Natural killer cell (primary cell): Measurements from ENCODE around the gene CCRL2. TPM values are rescaled to one million over a fixed set of nuclear protein-coding genes. Genes with fewer than 3 reads are reported as not detected.

Experiments
- ATAC-seq, 3 donors: fragments of 150-1000 bp in 2 of 3; fragments of 200-7000 bp in 1 of 3; cut with Tn5 transposase; 1 replicate in 1 of 3; 2 replicates in 2 of 3; pipeline ENCODE4 v1.10.0; 2021; ENCODE audit warnings: mild to moderate bottlenecking in 2 of 3, moderate library complexity in 2 of 3
- DNase-seq, 2 donors: peaks; one replicate each; pipeline versions ENCODE4 v3.0.0 to v3.0.0-alpha.2; 2013 to 2021; ENCODE audit warnings: mixed read lengths in 1 of 2
- H3K27ac ChIP-seq: one replicate; pipeline ENCODE4 v1.5.1; 2013; ENCODE audit warnings: mild to moderate bottlenecking, low read length
- H3K27me3 ChIP-seq: one replicate; pipeline ENCODE4 v1.6.1; 2013; ENCODE audit warnings: low read length; ENCODE audit not compliant: control insufficient read depth, insufficient read depth
- H3K36me3 ChIP-seq: one replicate; pipeline ENCODE4 v1.6.1; 2013; ENCODE audit warnings: low read length; ENCODE audit not compliant: control insufficient read depth, insufficient read depth
- H3K4me1 ChIP-seq: one replicate; pipeline ENCODE4 v1.6.1; 2013; ENCODE audit warnings: low read length; ENCODE audit not compliant: control insufficient read depth, insufficient read depth
- H3K4me3 ChIP-seq: one replicate; pipeline ENCODE4 v1.5.1; 2013; ENCODE audit warnings: low read length
- H3K9me3 ChIP-seq: one replicate; pipeline ENCODE4 v1.6.1; 2013; ENCODE audit warnings: low read length; ENCODE audit not compliant: control insufficient read depth, insufficient read depth
- H3K27ac Mint-ChIP-seq, 2 donors: one replicate each; pipeline ENCODE4 v1.8.0; 2022; ENCODE audit warnings: mild to moderate bottlenecking in 2 of 2, mixed read lengths in 2 of 2, moderate library complexity in 1 of 2
- H3K27me3 Mint-ChIP-seq, 2 donors: one replicate each; pipeline ENCODE4 v1.8.0; 2022; ENCODE audit warnings: low read depth in 2 of 2, mixed read lengths in 2 of 2
- H3K36me3 Mint-ChIP-seq: one replicate; pipeline ENCODE4 v1.8.0; 2022; ENCODE audit warnings: mixed read lengths
- H3K4me1 Mint-ChIP-seq, 2 donors: one replicate each; pipeline ENCODE4 v1.8.0; 2022; ENCODE audit warnings: mixed read lengths in 2 of 2
- H3K4me3 Mint-ChIP-seq: one replicate; pipeline ENCODE4 v1.8.0; 2022; ENCODE audit warnings: mild to moderate bottlenecking, moderate library complexity, mixed read lengths
- H3K9me3 Mint-ChIP-seq, 2 donors: one replicate each; pipeline ENCODE4 v1.8.0; 2022; ENCODE audit warnings: mixed read lengths in 2 of 2
- WGBS: methylation state at CpG from one replicate; pipeline ENCODE4 v1.1.7; 2013; ENCODE audit warnings: missing lambda C conversion rate; ENCODE audit not compliant: insufficient coverage; 5-methylcytosine and 5-hydroxymethylcytosine counted together
- intact Hi-C: fragments of 100-400 bp; cut with micrococcal nuclease; formaldehyde crosslinking; loops from one replicate; pipeline ENCODE4 v1.14.2; 2022
- total RNA-seq, 4 donors: library from RNA; stranded (reverse); fragments of 120-200 nt in 1 of 4; gene quantifications; one replicate each; pipeline versions ENCODE4 v1.2.3 to v1.2.4, GENCODE V29; 2013 to 2022
- TF ChIP-seq, protein P1 (sequence below): fragments of 200-600 bp; IDR thresholded peaks from one replicate; pipeline ENCODE4 v1.8.0; 2022; ENCODE audit warnings: antibody characterized with exemption

The CCRL2 gene
- total RNA-seq, 3 donors from 2014 or later (not counting 1 experiment from before 2014, with no cell fraction given), result 3.0 to 4.6 (median 3.8) TPM

- H3K27me3 Mint-ChIP-seq, result no peaks in the 10 kb centered on the region
- peak overlapping the region in 1 of 2 donors; percentile 23 for H3K27ac Mint-ChIP-seq
- H3K4me1 ChIP-seq, result peaks cover 49% of the 10 kb centered on the region
- WGBS, result 97% methylated on average over 3 of the region's 5 CpGs
- H3K4me1 Mint-ChIP-seq, result peaks cover 32 to 55% of the 10 kb centered on the region in 2 donors
- H3K9me3 ChIP-seq, result no peaks in the 10 kb centered on the region
- no peak overlapping the region for H3K27ac ChIP-seq
- no peak for DNase-seq
- intact Hi-C loops, result loop anchor here (5.0 kb wide), 1 partner anchor 139 kb away; no protein-coding TSS in a partner anchor
- H3K9me3 Mint-ChIP-seq, result no peaks in the 10 kb centered on the region
- H3K4me3 ChIP-seq, result no peak overlapping the region
- no peaks in the 10 kb centered on the region for H3K36me3 ChIP-seq
- no peak overlapping the region for H3K4me3 Mint-ChIP-seq
- no peak for ATAC-seq
- TF ChIP-seq, protein P1, sequence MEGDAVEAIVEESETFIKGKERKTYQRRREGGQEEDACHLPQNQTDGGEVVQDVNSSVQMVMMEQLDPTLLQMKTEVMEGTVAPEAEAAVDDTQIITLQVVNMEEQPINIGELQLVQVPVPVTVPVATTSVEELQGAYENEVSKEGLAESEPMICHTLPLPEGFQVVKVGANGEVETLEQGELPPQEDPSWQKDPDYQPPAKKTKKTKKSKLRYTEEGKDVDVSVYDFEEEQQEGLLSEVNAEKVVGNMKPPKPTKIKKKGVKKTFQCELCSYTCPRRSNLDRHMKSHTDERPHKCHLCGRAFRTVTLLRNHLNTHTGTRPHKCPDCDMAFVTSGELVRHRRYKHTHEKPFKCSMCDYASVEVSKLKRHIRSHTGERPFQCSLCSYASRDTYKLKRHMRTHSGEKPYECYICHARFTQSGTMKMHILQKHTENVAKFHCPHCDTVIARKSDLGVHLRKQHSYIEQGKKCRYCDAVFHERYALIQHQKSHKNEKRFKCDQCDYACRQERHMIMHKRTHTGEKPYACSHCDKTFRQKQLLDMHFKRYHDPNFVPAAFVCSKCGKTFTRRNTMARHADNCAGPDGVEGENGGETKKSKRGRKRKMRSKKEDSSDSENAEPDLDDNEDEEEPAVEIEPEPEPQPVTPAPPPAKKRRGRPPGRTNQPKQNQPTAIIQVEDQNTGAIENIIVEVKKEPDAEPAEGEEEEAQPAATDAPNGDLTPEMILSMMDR, result no peak
- H3K27me3 ChIP-seq, result no peaks in the 10 kb centered on the region
- H3K36me3 Mint-ChIP-seq, result no peaks in the 10 kb centered on the region
Measured at GRCh38 chr3:46365737-46366524, 41.1 kb upstream of the CCRL2 start.

- no peaks in the 10 kb centered on the region for H3K9me3 ChIP-seq
- H3K27ac ChIP-seq, result peak overlapping the region; percentile 60
- Mint-ChIP-seq H3K4me3 (no peak overlapping the region), H3K27me3 (no peaks in the 10 kb centered on the region), H3K9me3 (no peaks in the 10 kb centered on the region), H3K27ac (peak overlapping the region in 1 of 2 donors; percentile 69), H3K4me1 (peaks cover 30 to 44% of the 10 kb centered on the region in 2 donors), H3K36me3 (no peaks in the 10 kb centered on the region)
- TF ChIP-seq, protein P1, result no peak
- DNase-seq (no peak), ATAC-seq (no peak)
- no peaks in the 10 kb centered on the region for H3K27me3 ChIP-seq
- H3K4me1 ChIP-seq, result peaks cover 38% of the 10 kb centered on the region
- no peak overlapping the region for H3K4me3 ChIP-seq
- intact Hi-C loops, result loop anchor here (1.0 to 5.0 kb wide), 4 partner anchors 88 to 154 kb away; no protein-coding TSS in a partner anchor
- WGBS, result 95% methylated on average over 5 of the region's 5 CpGs
- no peaks in the 10 kb centered on the region for H3K36me3 ChIP-seq
Measured at GRCh38 chr3:46367811-46368210, 39.2 kb upstream of the CCRL2 start.

DNA sequence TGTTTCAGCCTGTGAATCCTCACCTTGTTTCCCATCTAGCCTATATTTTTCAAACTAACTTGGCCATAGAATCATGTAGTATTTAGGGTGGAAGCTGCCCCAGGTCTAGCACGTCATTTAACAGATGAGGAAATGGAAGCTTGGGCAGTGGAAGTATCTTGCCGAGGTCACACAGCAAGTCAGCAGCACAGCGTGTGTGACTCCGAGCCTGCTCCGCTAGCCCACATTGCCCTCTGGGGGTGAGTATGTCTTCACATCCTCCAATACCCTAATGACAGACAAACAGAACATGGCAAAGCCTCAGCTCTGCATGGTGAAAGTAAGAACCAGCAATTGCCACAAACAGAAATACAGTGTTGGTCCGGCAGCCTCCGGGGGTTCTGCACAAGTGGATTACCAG is 38.5 kb upstream of the CCRL2 start:
- Mint-ChIP-seq H3K27ac (peak overlapping the region in 1 of 2 donors; percentile 69), H3K9me3 (no peaks in the 10 kb centered on the region), H3K36me3 (no peaks in the 10 kb centered on the region), H3K4me1 (peaks cover 30 to 44% of the 10 kb centered on the region in 2 donors), H3K27me3 (peaks cover 0 to 5% of the 10 kb centered on the region in 2 donors), H3K4me3 (no peak overlapping the region)
- WGBS, result 24% methylated on average over 7 of the region's 7 CpGs
- peak; percentile 89 to 94 (median 92) for ATAC-seq
- intact Hi-C loops, result loop anchor here (1.0 to 5.0 kb wide), 4 partner anchors 88 to 154 kb away; no protein-coding TSS in a partner anchor
- Histone ChIP-seq H3K4me3 (no peak overlapping the region), H3K27me3 (no peaks in the 10 kb centered on the region), H3K4me1 (peaks cover 45% of the 10 kb centered on the region), H3K36me3 (peaks cover under 1% of the 10 kb centered on the region), H3K27ac (peak overlapping the region; percentile 60), H3K9me3 (no peaks in the 10 kb centered on the region)
- DNase-seq, result peak; percentile 52 to 86
- TF ChIP-seq, protein P1, result peak; percentile 65
